ENCODE measurements around the gene DUOXA1. TPM values are rescaled to one million over a fixed set of nuclear protein-coding genes. Genes with fewer than 3 reads are reported as not detected.

DUOXA1 gene
- total and polyA plus RNA-seq, 2 donors (not counting 1 experiment from before 2014, with no cell fraction given) = not detected

GRCh38 chr15:45101749-45102148 lies 27.9 kb downstream of the DUOXA1 start:
- Histone ChIP-seq H3K9ac (ENCODE audit: insufficient read depth, low read length) (no peak overlapping the region), H2AFZ (ENCODE audit: low read length) (no peak overlapping the region), H3K4me1 (ENCODE audit: control insufficient read depth, extremely low read depth, insufficient read depth, low read length) (no peaks in the 10 kb centered on the region), H4K20me1 (ENCODE audit: control insufficient read depth, extremely low read depth, insufficient read depth, low read length) (no peaks in the 10 kb centered on the region), H3K36me3 (ENCODE audit: control insufficient read depth, insufficient read depth, low read length) (no peaks in the 10 kb centered on the region), H3K4me3 (replicated peaks in 1 of 4; ENCODE audit: control extremely low read depth in 1 of 4, insufficient read depth in 1 of 4, low read depth in 3 of 4, low read length in 4 of 4) (no peak overlapping the region), H3K4me2 (ENCODE audit: extremely low read depth, insufficient read depth, low read length) (no peak overlapping the region), H3K9me3 (ENCODE audit: control insufficient read depth, insufficient read depth, low read depth, low read length) (no peaks in the 10 kb centered on the region), H3K27me3 (ENCODE audit: control insufficient read depth, insufficient read depth, low read length) (peaks cover 7% of the 10 kb centered on the region), H3K79me2 (ENCODE audit: control insufficient read depth, insufficient read depth, low read length) (no peaks in the 10 kb centered on the region), H3K27ac (ENCODE audit: insufficient read depth, low read length) (no peak overlapping the region)
- TF ChIP-seq CTCF (conservative IDR thresholded peaks at IDR 0.05 in 1 of 2, IDR thresholded peaks at IDR 0.05 in 1 of 2; ENCODE audit: low read depth in 1 of 2, low read length in 2 of 2) = no peak
- no peak for TF ChIP-seq EZH2 (IDR thresholded peaks at IDR 0.05; ENCODE audit: low read length, missing control alignments)
- DNase-seq (ENCODE audit: low read depth in 2 of 2) = no peak

- DNase-seq (ENCODE audit: low read depth in 2 of 2) = no peak
- TF ChIP-seq EZH2 (IDR thresholded peaks at IDR 0.05; ENCODE audit: low read length, missing control alignments) (no peak), CTCF (conservative IDR thresholded peaks at IDR 0.05 in 1 of 2, IDR thresholded peaks at IDR 0.05 in 1 of 2; ENCODE audit: low read depth in 1 of 2, low read length in 2 of 2) (no peak)
- H3K9ac ChIP-seq (ENCODE audit: insufficient read depth, low read length) = no peak overlapping the region
- H3K27me3 ChIP-seq (ENCODE audit: control insufficient read depth, insufficient read depth, low read length) = peaks cover 8% of the 10 kb centered on the region
- no peak overlapping the region for H3K4me3 ChIP-seq (replicated peaks in 1 of 4; ENCODE audit: control extremely low read depth in 1 of 4, insufficient read depth in 1 of 4, low read depth in 3 of 4, low read length in 4 of 4)
- no peak overlapping the region for H2AFZ ChIP-seq (ENCODE audit: low read length)
- H3K4me2 ChIP-seq (ENCODE audit: extremely low read depth, insufficient read depth, low read length) = no peak overlapping the region
- no peaks in the 10 kb centered on the region for H3K36me3 ChIP-seq (ENCODE audit: control insufficient read depth, insufficient read depth, low read length)
- no peaks in the 10 kb centered on the region for H3K4me1 ChIP-seq (ENCODE audit: control insufficient read depth, extremely low read depth, insufficient read depth, low read length)
- H3K79me2 ChIP-seq (ENCODE audit: control insufficient read depth, insufficient read depth, low read length) = no peaks in the 10 kb centered on the region
- no peak overlapping the region for H3K27ac ChIP-seq (ENCODE audit: insufficient read depth, low read length)
- no peaks in the 10 kb centered on the region for H3K9me3 ChIP-seq (ENCODE audit: control insufficient read depth, insufficient read depth, low read depth, low read length)
- no peaks in the 10 kb centered on the region for H4K20me1 ChIP-seq (ENCODE audit: control insufficient read depth, extremely low read depth, insufficient read depth, low read length)
Measured at GRCh38 chr15:45100884-45101625, 28.6 kb downstream of the DUOXA1 start.

- Histone ChIP-seq H2AFZ (ENCODE audit: low read length) (no peak overlapping the region), H3K9me3 (ENCODE audit: control insufficient read depth, insufficient read depth, low read depth, low read length) (no peaks in the 10 kb centered on the region), H3K36me3 (ENCODE audit: control insufficient read depth, insufficient read depth, low read length) (no peaks in the 10 kb centered on the region), H3K27me3 (ENCODE audit: control insufficient read depth, insufficient read depth, low read length) (peaks cover 8% of the 10 kb centered on the region), H4K20me1 (ENCODE audit: control insufficient read depth, extremely low read depth, insufficient read depth, low read length) (no peaks in the 10 kb centered on the region), H3K4me3 (replicated peaks in 1 of 4; ENCODE audit: control extremely low read depth in 1 of 4, insufficient read depth in 1 of 4, low read depth in 3 of 4, low read length in 4 of 4) (no peak overlapping the region), H3K27ac (ENCODE audit: insufficient read depth, low read length) (no peak overlapping the region), H3K4me2 (ENCODE audit: extremely low read depth, insufficient read depth, low read length) (no peak overlapping the region), H3K9ac (ENCODE audit: insufficient read depth, low read length) (no peak overlapping the region), H3K4me1 (ENCODE audit: control insufficient read depth, extremely low read depth, insufficient read depth, low read length) (no peaks in the 10 kb centered on the region), H3K79me2 (ENCODE audit: control insufficient read depth, insufficient read depth, low read length) (no peaks in the 10 kb centered on the region)
- TF ChIP-seq CTCF (conservative IDR thresholded peaks at IDR 0.05 in 1 of 2, IDR thresholded peaks at IDR 0.05 in 1 of 2; ENCODE audit: low read depth in 1 of 2, low read length in 2 of 2) (no peak), EZH2 (IDR thresholded peaks at IDR 0.05; ENCODE audit: low read length, missing control alignments) (no peak)
- DNase-seq (ENCODE audit: low read depth in 2 of 2) = no peak
Measured at GRCh38 chr15:45099549-45100165, 30.0 kb downstream of the DUOXA1 start.
